Heart left ventricle (tissue), 16 donors: ENCODE results near the gene EXD3. TPM values are rescaled to one million over a fixed set of nuclear protein-coding genes. Genes with fewer than 3 reads are reported as not detected.
A peak's percentile ranks its signal among the peaks of the same experiment; 100 is the strongest.

Source experiments
- ATAC-seq, 4 donors: fragments of 200-7000 bp; cut with Tn5 transposase; one replicate each; pipeline ENCODE4 v1.9.1; 2020 to 2022; ENCODE audit warnings: moderate library complexity in 4 of 4, mild to moderate bottlenecking in 3 of 4, moderate number of reproducible peaks in 1 of 4
- DNase-seq, 5 donors: peaks; one replicate each; pipeline ENCODE4 v3.0.0-alpha.2; 2020
- H3K27ac ChIP-seq, 12 donors: fragments of 200-600 bp; sonication (generic) in 4 of 12; one replicate each; pipeline versions ENCODE4 v1.5.0 to v1.8.0; 2016 to 2022; ENCODE audit warnings: mild to moderate bottlenecking in 2 of 12
- H3K27me3 ChIP-seq, 9 donors: fragments of 200-600 bp; sonication (generic) in 2 of 9; one replicate each; pipeline versions ENCODE4 v1.5.1 to v1.8.0; 2016 to 2022; ENCODE audit warnings: mild to moderate bottlenecking in 3 of 9
- H3K36me3 ChIP-seq, 9 donors: fragments of 200-600 bp; sonication (generic) in 2 of 9; one replicate each; pipeline versions ENCODE4 v1.5.0 to v1.8.0; 2018 to 2022; ENCODE audit warnings: mild to moderate bottlenecking in 2 of 9
- H3K4me1 ChIP-seq, 12 donors: fragments of 200-600 bp; sonication (generic) in 4 of 12; one replicate each; pipeline versions ENCODE4 v1.5.0 to v1.8.0; 2016 to 2022; ENCODE audit warnings: mild to moderate bottlenecking in 3 of 12
- H3K4me3 ChIP-seq, 12 donors: fragments of 200-600 bp; sonication (generic) in 4 of 12; one replicate each; pipeline versions ENCODE4 v1.5.0 to v1.8.0; 2017 to 2022; ENCODE audit warnings: mild to moderate bottlenecking in 9 of 12, moderate library complexity in 4 of 12
- H3K9me3 ChIP-seq, 12 donors: fragments of 200-600 bp; sonication (generic) in 4 of 12; one replicate each; pipeline versions ENCODE4 v1.5.0 to v1.8.0; 2016 to 2022; ENCODE audit warnings: mild to moderate bottlenecking in 1 of 12
- POLR2A ChIP-seq, 2 donors: fragments of 450-650 bp; IDR thresholded peaks; one replicate each; pipeline ENCODE4 v1.6.1; 2017; ENCODE audit warnings: antibody characterized with exemption in 2 of 2, mild to moderate bottlenecking in 2 of 2, moderate library complexity in 2 of 2
- WGBS, 4 donors: extraction: QIAGEN DNeasy Blood & Tissue Kit in 2 of 4; methylation state at CpG; one replicate each; pipeline versions ENCODE4 v1.1.5 to v1.1.7; 2013 to 2018; 5-methylcytosine and 5-hydroxymethylcytosine counted together
- intact Hi-C, 10 donors: fragments of 100-400 bp; cut with DNase I; formaldehyde crosslinking; loops; one replicate each; pipeline versions ENCODE4 v1.11.1 to v1.14.2; 2022
- polyA plus RNA-seq, 2 donors: library from polyadenylated mRNA; stranded (reverse); fragments of 200-250 nt; gene quantifications; one replicate each; pipeline ENCODE4 v1.2.3, GENCODE V29; 2013
- total RNA-seq, 9 donors: library from RNA; depleted of rRNA in 2 of 9; stranded (reverse); fragments of >200 nt in 2 of 9; fragmentation: NEBNext Ultra II Directional in 3 of 9; extraction: Animal tissue kit (Norgen Biotek cat#: 25700) in 3 of 9; gene quantifications; one replicate each; pipeline versions ENCODE4 v1.1.0 to v1.2.4, GENCODE V29; 2016 to 2023
- TF ChIP-seq, protein P1 (sequence below), 12 donors: fragments of 200-600 bp; sonication (generic) in 4 of 12; IDR thresholded peaks; one replicate each; pipeline versions ENCODE4 v1.5.0 to v1.8.0; 2018 to 2022; ENCODE audit warnings: antibody characterized with exemption in 12 of 12, mild to moderate bottlenecking in 5 of 12
- donor health status: ischemic (EF 13 %, LVEDD 7.1; RV severe dilation, severe dysfunction).
- donor health status: healthy with polysubstance abuse.
- donor health status: DM: no; HTN: yes; CAD: no.
- donor health status: DM: no; HTN: no; CAD: no.
- donor health status: ischemic (EF 25% LVEDD 6.9; RV normal size, moderate dysfunction).
- donor health status: ischemic (EF 25% LVEDD 5.7; RV mildly dilated, moderate dysfunction).
- donor health status: healthy.
- donor health status: DM: yes; HTN: yes; CAD: no.
- donor health status: ischemic (EF 35%, LVEDD 5.7; RV mildly dilated, moderate dysfunction).
- donor health status: nonischemic (EF 11% LVEDD 7.7; RV severe dilation, severe dysfunction).
- donor health status: DM: yes; HTN: yes; CAD: no.
- donor health status: PGD.
- donor health status: ischemic (EF 29% LVEDD 5.4; RV normal size, mild dysfunction).
- donor health status: nonischemic (EF 23%, LVEDD 6.1; RV moderate dilation, normal function).

Gene EXD3
- total and polyA plus RNA-seq, 11 donors = 4.1 to 15.2 (median 8.6) TPM

DNA sequence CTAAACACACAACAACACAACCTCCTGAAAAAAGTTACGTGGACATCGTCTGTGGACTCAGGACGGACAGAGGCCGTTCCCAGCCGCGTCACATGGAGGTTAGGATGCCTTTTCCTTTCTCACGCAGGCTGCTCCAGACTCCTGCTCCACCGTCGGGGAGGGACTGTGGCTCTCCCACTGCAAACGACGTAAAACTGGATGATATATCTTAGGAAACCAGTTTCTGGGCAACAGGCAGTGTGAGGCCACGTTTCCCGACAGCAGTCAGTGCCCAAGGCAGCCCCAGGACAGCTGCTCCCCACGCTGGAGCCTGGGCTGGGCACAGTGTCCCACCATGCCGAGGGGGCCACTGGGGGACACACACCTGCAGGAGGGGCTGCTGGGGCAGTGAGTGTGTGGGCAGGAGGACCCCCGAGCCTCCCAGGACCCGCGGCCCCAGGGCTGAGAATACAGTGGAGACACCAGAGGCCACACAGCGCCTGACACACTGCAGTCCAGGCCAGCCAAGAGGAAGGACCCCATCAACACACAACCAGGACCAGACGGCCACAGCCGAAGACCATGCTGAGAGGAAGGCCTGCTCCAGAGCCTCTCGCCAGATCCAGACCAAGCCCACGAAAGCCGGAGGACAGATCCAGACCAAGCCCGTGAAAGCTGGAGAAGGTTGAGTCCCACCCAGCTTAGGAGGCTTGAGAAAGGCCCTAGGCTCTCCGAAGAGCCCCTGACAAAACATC, 26.2 kb downstream of the EXD3 start:
- WGBS, 4 donors = 93 to 97% (median 94%) methylated on average over 23 to 26 of the region's 26 CpGs
- intact Hi-C loops = no loop called here
- Histone ChIP-seq H3K4me1 (peaks cover 0 to under 1% (median 0%) of the 10 kb centered on the region in 12 donors), H3K4me3 (no peak overlapping the region), H3K9me3 (no peaks in the 10 kb centered on the region), H3K36me3 (peaks cover 0 to 8% (median 0%) of the 10 kb centered on the region in 9 donors), H3K27me3 (no peaks in the 10 kb centered on the region), H3K27ac (no peak overlapping the region)
- ATAC-seq = no peak
- TF ChIP-seq, protein P1, sequence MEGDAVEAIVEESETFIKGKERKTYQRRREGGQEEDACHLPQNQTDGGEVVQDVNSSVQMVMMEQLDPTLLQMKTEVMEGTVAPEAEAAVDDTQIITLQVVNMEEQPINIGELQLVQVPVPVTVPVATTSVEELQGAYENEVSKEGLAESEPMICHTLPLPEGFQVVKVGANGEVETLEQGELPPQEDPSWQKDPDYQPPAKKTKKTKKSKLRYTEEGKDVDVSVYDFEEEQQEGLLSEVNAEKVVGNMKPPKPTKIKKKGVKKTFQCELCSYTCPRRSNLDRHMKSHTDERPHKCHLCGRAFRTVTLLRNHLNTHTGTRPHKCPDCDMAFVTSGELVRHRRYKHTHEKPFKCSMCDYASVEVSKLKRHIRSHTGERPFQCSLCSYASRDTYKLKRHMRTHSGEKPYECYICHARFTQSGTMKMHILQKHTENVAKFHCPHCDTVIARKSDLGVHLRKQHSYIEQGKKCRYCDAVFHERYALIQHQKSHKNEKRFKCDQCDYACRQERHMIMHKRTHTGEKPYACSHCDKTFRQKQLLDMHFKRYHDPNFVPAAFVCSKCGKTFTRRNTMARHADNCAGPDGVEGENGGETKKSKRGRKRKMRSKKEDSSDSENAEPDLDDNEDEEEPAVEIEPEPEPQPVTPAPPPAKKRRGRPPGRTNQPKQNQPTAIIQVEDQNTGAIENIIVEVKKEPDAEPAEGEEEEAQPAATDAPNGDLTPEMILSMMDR (IDR thresholded peaks at IDR 0.05) = no peak
- TF ChIP-seq POLR2A (IDR thresholded peaks at IDR 0.05) = no peak
- peak in 2 of 5 donors; percentile 13 for DNase-seq

DNA sequence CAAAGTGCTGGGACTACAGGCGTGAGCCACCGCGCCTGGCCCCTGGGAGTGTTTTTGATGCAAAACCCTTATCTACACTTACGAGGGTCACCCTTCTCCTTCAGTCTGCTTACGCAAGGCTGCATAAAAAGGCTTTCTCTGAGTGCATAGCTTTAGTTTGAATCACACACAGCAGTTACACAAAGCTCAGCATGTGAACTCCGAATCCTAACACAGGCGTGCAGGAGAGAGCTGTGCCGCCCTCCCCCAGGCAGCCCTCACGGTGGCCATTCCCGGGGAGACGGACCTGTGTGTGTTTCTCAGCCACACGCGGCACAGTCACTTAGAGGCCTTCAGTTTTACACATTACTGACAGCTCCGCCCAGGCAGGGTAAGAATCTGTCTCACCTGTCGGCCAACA, 26.7 kb downstream of the EXD3 start:
- Histone ChIP-seq H3K27ac (no peak overlapping the region), H3K27me3 (no peaks in the 10 kb centered on the region), H3K4me3 (no peak overlapping the region), H3K9me3 (no peaks in the 10 kb centered on the region), H3K4me1 (peaks cover 0 to 4% (median 0%) of the 10 kb centered on the region in 12 donors), H3K36me3 (peaks cover 0 to 8% (median 0%) of the 10 kb centered on the region in 9 donors)
- ATAC-seq = no peak
- 91 to 94% (median 92%) methylated on average over 15 of the region's 15 CpGs for WGBS, 4 donors
- no peak for DNase-seq
- intact Hi-C loops = no loop called here
- TF ChIP-seq POLR2A (IDR thresholded peaks at IDR 0.05) = no peak
- TF ChIP-seq, protein P1 (IDR thresholded peaks at IDR 0.05) = no peak

DNA sequence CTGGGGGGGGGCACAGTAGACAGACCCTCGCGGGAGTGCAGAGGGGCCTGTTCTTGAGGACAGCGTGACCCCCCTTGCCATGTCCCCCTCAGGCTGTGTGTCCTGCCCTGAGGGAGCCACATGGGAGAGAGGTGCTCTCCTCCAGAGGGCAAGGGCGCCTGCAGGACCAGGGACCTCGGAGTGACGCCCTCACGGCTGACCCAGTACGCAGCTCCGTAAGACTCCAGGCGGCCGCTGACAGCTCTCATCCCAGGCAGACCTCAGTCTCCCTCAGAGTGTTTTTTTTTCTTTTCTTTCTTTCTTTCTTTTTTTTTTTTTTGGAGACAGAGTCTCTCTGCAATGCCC, 27.3 kb downstream of the EXD3 start:
- H3K27ac ChIP-seq = no peak overlapping the region
- WGBS, 4 donors = 82 to 89% (median 82%) methylated on average over 8 to 11 of the region's 11 CpGs
- peaks cover 0 to 8% (median 0%) of the 10 kb centered on the region in 9 donors for H3K36me3 ChIP-seq
- H3K4me1 ChIP-seq = peaks cover 0 to 10% (median 1%) of the 10 kb centered on the region in 12 donors
- H3K27me3 ChIP-seq = no peaks in the 10 kb centered on the region
- no peak overlapping the region for H3K4me3 ChIP-seq
- intact Hi-C loops = no loop called here
- no peak for TF ChIP-seq POLR2A (IDR thresholded peaks at IDR 0.05)
- DNase-seq = no peak
- no peaks in the 10 kb centered on the region for H3K9me3 ChIP-seq
- ATAC-seq = no peak

DNA sequence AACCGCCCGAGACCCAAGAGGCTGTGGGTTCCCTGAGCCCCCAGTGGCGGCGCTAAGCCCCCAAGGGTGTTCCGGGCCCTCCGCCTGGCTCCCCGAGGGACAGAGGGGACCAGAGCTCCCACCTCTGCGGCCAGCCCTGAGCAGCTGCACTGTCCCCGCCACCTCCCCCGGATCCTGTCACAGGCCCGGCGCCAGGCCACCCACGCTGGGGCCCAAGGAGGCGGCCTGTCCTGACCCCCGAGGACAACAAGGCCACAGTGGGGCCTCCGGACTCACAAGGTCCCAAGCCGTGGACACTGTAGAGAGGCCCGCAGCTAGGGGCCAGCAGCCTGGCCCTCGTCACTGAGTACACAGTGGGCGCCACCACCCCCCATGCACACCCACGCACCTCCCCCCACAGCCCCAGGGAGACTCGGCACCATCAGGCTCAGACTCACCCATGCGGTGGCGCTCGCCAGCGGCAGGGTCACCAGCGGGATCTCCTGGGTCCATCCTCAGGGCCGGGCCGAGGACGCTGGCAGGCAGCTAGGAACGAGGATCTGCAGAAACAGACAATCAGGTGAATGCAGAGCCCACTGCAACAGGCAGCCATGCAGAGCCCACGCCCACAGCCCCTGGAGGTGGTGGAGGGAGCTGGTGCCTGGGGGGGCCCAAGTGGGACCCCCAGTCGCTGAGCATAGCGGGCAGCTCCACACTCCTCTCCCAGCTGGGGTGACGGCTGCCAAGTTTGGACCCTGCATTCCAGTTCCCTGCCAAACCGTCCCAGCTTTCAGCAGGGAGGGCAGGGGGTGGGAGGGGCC, 27.9 kb downstream of the EXD3 start:
- Histone ChIP-seq H3K36me3 (peaks cover 0 to 8% (median 0%) of the 10 kb centered on the region in 9 donors), H3K27ac (no peak overlapping the region), H3K4me3 (no peak overlapping the region), H3K9me3 (no peaks in the 10 kb centered on the region), H3K27me3 (no peaks in the 10 kb centered on the region), H3K4me1 (peaks cover 0 to 14% (median 2%) of the 10 kb centered on the region in 12 donors)
- intact Hi-C loops = loop anchor here in 1 of 10 donors (5.0 kb wide), 1 partner anchor 78 kb away; no protein-coding TSS in a partner anchor
- DNase-seq = no peak
- TF ChIP-seq, protein P1 (IDR thresholded peaks at IDR 0.05) = no peak
- TF ChIP-seq POLR2A (IDR thresholded peaks at IDR 0.05) = no peak
- WGBS, 4 donors = 83 to 95% (median 87%) methylated on average over 15 to 36 of the region's 36 CpGs
- no peak for ATAC-seq
